DMS79 treated with DMSO at 0.1 percent for 48 hours (cell line): ENCODE results near the gene IRF9.
"Not testable (repeated sequence)": the region's sequence is repeated elsewhere in the genome, so short reads cannot be mapped to it uniquely, and the experiment has no call there.

Experiments
- DNase-seq: peaks from one replicate; lab custom pipeline; 2025; lab: John Stamatoyannopoulos, UW

IRF9 gene

DNA sequence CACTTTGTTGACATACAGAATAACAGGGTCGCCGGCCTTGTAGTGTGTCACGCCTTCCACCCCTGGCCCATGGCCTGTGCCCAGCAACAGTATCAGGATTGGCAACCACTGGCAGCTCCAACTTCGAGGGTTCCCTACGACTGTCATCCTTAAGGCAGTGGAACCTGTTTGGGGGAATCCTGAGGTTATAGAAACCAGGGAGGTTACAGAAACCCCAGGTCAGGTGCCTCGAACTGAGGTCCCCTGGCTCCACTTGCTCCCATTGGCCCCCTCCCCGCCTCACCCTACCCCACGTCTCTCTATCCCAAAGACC lies 33.8 kb downstream of the IRF9 start:
- no peak for DNase-seq

DNA sequence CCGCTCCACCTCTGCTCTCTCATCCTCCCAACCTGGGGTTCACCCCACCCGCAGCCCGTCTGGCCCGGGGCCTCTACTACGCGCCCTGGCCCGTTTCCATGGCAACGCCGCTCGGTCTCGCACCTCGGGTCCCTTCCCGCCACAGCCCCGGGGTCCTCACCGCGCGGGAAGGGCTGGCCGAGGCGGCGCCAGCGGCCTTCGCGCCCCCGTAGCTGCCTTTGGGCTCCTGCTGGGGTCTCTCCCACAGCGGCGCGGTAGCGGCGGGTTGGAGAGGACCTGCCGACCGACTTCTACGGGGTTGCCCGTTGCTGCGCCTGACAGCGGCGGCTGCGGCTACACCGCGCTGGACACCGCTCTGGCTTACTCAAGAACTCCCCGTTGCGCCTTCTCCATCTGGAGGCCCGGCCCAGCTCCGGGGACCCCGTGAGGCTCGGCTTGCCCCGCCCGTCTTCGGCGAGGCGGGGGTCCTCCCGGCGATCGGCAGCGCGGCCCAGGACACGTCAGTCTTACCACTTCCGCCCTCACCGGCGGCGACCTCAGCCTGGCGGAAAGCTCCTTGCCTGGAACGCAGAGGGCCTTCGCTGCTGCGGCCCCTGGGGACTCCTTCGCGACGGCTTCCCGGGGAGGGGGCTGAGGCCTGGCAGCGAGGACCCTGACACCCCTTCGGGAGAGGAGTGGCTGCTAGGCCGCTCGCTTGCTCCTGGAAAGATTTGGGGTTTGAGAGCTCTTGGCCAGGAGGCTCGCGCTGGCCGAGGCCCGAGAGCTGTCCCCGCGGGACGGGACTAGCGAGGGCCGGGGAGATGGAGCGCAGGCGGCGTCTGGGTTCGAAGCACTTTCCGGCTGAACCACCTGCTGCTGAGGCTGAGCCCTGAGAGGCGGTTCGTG lies 34.4 kb downstream of the IRF9 start, which contains the start of gene TM9SF1:
TM9SF1 (minus strand) TSS at position 256 of the 885 bp plus-strand sequence. CDS start 422 bp downstream, outside the sequence.
- DNase-seq, result peak; percentile 85

DNA sequence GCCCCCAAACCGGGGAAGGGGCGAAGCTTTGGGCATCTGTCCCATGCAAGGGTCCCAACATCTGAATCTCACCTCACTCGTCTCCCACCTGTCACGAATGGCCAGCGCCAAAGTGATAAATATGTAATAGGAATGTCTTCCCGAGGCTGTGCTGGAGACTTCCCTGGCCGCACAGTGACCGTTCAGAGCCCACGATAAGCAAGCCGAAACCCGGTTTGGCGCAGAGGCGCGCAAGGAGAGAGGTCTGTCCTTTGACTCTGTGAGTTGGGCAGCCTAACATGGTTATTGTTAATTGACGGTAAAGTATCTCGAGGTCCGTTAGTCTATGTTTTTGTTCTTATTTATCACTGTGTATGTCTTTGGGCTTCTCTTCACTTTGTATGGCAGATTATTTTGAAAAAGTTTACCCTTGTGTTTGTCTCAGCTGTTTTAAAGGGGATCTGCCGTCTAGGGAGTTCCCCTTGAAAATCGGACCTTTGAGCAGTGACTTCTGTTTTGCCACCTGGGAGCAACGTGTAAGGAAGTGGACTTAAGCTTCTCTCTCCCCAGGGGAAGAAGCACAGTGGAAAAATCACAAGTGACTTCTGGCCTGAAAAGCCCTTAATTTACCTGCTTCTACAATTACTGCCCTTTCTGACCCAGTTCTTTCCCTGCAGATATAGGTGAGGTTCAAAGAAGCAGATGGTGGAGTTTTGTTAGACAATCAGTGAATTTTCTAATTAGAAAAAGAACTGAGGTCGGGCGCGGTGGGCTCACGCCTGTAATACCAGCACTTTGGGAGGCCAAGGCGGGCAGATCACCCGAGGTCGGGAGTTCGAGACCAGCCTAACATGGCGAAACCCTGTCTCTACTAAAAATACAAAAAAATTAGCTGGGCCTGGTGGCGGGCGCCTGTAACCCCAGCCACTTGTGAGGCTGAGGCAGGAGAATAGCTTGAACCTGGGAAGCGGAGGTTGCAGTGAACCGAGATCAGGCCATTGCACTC lies 35.3 kb downstream of the IRF9 start:
- DNase-seq, result peak; percentile 37

DNA sequence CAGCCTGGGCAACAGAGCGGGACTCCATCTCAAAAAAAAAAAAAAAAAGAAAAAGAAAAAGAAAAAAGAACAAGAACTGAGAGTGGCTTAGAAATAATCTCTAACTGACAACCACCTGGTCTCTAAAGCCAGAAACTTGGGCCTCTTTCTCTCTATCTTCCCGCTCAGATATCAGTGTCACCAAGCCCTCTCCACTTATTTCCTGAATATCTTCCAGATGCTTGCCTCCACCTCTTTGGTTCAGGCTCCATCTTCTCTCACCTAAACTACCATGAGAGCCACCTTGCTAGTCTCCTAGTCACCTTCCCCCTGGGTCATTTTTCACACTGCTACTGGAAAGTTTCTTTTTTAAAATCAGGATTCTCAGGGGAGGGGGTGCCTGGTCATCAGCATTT lies 36.0 kb downstream of the IRF9 start:
- DNase-seq, result no peak

DNA sequence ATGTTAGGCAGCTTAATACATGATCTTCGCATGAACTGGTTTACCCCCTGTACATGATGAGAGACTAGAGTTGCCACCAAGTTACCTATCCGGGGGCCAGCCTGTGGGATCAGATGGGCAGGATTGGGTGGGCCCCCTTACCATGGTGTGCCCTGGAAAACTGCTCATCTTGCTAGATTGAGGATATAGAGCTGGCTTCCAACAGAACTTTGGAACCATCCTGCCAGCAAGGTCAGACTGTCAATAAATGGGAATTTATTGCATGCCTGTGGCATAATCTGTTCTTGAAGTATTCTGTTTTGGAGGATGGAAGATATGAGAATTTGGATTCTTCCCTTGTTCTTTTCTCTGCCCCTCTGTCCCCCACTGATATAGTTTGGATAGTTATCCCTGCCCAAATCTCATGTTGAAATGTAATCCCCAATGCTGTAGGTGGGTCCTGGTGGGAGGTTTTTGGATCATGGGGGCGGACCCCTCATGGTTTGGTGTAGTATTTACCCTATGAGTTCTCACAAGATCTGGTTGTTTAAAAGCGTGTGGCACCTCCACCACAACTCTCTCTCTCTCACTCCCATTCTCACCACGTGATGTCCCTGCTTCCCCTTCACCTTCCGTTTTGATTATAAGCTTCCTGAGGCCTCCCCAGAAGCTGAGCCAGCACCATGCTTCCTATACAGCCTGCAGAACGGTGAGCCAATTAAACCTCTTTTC lies 37.9 kb downstream of the IRF9 start:
- no peak for DNase-seq

DNA sequence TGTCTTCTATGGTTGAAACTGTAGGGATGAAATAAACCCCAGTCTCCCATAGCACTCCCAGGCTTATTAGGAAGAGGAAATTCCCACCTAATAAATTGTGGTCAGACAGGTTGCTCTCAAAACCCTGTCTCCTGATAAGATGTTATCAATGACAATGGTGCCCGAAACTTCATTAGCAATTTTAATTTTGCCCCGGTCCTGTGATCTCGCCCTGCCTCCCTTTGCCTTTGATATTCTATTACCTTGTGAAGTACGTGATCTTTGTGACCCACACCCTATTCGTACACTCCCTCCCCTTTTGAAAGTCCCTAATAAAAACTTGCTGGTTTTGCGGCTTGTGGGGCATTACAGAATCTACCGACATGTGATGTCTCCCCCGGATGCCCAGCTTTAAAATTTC lies 41.5 kb downstream of the IRF9 start:
- not testable (repeated sequence) for DNase-seq

DNA sequence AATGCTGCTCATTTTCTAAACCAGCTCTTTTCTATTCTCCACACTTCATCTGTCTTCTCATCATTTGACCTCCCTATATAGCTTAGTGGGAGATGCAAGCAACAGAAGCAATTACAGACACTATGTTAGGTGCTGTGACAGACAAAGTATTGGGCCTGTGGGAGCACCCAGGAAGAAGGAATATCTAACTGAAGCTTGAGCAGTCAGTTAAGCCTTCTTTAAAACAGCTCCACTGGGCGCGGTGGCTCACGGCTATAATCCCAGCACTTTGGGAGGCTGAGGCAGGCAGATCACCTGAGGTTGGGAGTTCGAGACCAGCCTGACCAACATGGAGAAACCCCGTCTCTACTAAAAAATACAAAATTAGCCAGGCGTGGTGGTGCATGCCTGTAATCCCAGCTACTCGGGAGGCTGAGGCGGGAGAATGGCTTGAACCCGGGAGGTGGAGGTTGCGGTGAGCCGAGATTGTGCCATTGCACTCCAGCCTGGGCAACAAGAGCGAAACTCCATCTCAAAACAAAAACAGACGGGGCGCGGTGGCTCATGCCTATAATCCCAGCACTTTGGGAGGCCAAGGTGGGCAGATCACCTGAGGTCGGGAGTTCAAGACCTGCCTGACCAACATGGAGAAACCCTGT lies 42.3 kb downstream of the IRF9 start:
- DNase-seq, result not testable (repeated sequence)

DNA sequence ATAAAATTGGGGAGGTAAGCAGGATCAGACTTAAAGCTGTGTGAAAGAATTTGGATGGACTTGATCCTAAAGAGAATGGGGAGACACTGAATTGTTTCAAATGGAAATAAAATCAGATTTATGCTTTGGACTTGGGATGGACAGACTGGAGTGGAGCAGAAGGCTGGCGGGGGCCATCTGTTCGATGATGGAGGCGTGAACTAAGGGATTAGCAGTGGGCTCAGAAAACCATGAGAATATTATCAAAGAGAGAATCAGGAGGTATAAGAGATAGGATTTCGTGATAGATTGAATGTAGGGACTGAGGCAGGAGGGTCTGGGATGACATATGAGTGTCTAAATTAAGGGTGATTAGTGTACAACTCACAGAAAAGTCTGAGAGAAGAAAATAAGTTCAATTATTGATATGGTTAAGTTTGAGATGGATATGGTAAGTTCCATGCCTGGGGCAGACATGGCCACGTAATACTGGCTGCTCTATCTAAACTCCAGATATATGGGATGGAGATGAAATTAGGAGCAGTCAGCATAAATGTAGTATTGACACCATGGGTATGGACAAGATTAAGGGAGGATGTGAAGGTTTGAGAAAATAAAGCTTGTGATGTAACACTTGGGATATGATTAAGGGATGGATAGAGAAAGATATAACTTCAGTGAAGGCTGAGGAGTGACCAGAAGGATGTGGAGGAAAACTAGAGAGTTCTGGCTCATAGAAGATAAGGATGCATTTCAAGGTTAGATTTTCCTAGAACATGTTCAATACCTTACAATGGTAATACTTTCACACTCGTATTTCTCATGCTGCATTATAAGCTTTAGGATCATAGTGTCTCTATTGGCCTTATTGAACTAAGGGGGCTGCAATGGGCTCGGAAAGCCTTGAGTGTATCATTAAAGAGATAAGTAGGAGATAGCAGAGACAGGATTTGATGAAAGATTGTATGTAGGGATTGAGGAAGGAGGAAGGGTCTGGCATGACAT lies 43.4 kb downstream of the IRF9 start:
- DNase-seq, result no peak

DNA sequence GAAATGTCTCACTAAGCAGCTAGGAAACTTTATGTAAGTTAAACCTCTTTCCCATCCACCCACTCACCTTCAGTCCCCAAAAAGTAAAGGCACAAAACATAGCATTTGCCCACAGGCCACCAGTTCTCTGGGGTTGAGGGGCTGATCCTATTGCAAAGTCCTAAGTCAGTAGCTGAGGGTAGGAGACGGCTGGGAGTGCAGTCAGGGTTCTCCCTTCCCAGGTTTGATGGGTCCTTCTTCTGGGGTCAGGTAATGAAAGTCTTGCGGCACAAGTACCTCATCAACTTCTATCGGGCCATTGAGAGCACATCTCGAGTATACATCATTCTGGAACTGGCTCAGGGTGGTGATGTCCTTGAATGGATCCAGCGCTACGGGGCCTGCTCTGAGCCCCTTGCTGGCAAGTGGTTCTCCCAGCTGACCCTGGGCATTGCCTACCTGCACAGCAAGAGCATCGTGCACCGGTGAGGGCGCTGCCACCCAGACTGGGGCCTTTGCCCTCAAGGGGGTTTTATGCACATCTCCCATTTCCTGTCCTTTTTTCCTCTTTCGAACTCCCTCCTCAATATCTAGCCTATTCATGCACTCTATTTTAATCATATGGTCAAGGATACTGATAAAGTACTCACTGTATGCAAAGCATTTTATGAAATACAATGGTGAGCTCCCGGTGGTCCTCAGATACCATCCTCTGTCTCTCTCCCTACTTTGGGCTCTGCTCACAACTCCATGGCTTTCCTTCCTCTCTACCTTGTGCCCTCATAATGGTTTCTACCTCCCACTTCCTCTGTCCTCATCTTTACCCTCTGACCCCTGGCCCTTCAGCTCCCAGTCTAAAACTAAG lies 45.4 kb downstream of the IRF9 start:
- no peak for DNase-seq

DNA sequence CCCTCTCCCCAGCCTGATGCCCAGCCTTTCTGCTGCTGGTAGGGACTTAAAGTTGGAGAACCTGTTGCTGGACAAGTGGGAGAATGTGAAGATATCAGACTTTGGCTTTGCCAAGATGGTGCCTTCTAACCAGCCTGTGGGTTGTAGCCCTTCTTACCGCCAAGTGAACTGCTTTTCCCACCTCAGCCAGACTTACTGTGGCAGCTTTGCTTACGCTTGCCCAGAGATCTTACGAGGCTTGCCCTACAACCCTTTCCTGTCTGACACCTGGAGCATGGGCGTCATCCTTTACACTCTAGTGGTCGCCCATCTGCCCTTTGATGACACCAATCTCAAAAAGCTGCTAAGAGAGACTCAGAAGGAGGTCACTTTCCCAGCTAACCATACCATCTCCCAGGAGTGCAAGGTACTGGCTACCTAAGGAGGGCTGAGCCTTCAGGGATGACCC lies 46.1 kb downstream of the IRF9 start:
- no peak for DNase-seq

DNA sequence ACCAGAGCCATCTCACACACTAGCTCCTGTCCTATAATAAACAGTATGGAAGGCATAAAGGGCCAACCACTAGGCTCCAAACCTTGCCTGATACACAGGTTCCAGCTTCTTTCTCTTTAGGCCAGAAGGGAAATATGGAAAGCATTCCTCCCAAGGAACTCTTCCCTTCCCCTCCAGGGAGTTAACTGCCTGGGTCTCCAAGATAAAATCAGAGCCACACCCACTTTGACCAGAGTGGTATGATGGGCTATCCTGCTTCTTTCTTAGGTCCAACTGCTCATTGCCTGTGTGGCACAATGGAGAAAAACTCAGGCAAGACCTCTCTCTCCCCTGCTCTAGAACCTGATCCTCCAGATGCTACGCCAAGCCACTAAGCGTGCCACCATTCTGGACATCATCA lies 46.6 kb downstream of the IRF9 start:
- DNase-seq, result no peak

DNA sequence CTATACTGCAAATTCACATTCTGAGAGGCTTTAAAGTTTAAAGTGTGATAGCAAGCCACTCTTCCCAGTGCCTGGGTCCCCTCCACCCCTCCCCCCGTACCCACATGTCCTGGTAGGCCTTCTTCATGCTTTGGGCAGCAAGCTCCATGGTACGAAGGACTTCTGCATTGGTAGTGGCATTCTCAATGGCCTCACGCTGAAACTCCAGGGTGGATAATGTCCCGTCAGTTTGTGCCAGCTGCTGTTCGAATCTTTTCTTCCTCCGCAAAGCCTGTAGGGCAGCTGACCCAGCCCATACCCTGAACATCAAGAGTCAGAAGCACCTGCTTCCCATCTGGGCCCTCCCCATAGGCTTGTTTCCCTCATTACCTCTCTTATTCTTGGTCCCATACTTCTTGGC lies 50.2 kb downstream of the IRF9 start:
- no peak for DNase-seq

DNA sequence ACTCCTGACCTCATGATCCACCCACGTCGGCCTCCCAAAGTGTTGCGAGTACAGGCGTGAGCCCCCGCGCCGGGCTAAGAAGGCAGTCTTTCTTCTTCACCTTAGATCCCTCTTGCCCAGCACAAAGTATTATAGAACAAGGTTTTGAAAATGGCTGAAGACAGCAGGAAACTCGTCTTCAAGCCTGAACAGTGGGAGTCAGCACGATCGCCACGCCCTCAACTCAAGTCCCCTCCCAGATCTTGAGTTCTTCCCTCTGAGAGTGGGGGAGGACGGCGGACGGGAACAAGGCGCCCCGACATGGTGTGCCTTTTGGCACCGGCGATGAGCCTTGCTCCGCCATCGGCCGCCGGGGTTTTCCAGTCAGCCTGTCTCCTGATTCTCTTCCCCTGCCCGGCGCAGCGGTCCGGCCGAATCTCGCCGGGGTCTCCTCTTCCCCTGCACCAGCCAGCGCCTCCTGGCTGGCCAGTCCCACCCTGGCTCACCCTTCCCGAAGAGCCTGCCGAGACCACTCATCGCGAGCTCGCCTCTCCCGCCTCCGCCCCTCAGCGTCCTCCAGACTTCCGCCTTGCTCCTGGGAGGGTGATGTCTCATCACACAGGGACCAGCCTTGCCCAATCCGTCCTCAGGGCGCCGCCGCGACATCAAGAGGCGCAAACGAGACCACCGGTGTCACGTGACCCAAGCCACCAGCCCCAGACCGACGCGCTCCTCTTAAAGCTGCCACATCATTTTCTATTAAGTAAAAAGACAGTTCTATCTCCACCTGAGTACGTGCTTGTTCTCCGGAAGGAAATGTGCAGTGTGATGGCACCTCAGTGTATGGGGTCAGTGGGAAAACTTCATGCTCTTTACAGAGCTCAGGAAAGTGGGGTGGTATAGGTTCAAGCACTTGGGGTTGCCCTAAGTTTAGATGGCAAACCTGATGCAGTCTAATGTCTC lies 52.1 kb downstream of the IRF9 start, which contains the start of gene CHMP4A:
CHMP4A (minus strand) TSS at position 565 of the 942 bp plus-strand sequence; CDS start at position 516, 49 bp downstream.
- peak; percentile 99 for DNase-seq

DNA sequence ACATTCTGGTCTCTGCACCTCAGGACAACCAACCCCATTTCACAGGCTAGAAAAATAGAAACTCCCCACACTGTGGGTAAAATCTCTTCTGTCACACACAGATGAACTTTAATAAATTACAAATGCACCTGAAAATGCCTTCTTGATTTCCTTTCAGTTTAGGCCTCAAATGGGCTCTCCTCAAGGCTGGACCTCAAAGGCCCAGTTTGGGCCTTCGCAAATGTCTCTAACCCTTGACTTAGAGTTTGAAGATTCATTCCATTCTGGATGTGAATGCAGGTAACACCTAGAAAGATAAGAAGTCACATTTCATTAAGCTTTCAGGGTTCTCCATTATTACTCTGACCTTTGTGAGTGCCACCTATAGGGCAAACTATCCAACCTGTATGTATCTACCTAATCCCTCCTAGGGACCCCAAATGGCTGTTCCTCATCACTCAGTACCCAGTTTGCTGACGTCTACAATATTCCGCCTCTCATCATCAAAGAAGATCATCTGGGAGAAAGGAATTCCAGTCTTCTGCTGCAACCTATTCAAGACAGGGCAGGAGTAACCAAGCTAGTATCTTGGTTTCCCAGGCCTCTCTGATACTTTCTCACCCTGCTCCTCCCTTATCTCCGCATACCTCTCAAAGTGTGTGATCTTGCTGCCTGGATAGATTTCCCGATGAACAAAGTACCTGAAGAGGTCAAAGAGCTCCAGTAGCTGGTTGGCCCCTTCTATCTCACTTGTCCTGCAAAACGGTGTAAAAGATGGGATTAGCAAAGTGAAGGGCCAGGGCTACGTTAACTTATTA lies 53.0 kb downstream of the IRF9 start:
- DNase-seq, result no peak

DNA sequence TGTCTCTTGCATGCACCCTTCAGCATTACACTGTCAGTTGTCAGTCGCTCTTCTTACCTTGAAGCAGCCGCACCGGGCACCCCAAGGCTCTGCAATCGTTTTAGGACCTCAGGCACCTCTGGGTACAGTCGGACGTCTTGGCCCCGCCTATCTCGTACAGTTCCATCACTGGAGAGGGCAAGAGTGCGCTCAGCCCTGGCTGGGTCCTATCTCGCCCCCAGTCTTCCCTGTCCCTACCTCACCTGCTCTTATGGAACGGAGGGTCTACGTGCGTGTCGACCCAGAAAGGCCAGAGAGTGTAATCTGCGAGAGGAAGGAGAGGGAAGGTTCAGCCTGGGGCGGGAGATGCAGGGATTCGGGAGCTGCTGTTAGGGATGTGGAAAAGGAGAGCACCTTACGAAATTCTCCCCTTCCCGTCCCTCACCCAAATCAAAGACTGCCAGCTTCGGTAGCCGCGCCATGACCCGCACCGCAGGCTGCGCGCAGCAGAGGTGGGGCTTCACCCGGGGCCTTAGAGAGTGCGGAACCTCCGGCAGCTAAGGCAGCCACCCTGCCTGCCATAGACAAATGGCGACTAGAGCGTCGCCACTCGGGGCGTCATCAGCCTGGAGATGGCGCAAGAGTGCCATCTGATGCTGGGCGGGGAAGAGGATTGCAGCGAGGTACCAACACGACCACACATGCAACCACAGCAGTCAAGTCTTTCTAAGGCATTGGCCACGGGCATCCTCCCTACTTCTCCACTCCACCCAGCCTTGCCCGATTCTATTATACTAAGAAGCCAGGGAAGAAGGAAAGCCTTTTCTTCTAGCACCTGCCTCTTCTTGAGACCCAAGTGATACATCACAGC lies 54.7 kb downstream of the IRF9 start, which contains the start of gene MDP1:
MDP1 (minus strand) TSS at position 572 of the 850 bp plus-strand sequence; CDS start at position 461, 111 bp downstream.
- peak; percentile 92 for DNase-seq
